K562 (cell line): ENCODE data around the gene ZNF516.

Source experiments
- REST ChIP-seq, 2 experiments: fragments of 450-650 bp; formaldehyde crosslinking in 1 of 2; IDR thresholded peaks; 2 replicates each; pipeline versions ENCODE4 v1.4.0 to v1.6.1; 2014 to 2020; ENCODE audit warnings: mild to moderate bottlenecking in 2 of 2, borderline replicate concordance in 1 of 2, low read depth in 1 of 2
- SIN3A ChIP-seq, 2 experiments: fragments of 150-350 bp in 1 of 2; IDR thresholded peaks; 2 replicates each; pipeline ENCODE4 v1.6.1; 2011 to 2016; ENCODE audit warnings: borderline replicate concordance in 2 of 2, low read depth in 2 of 2, low read length in 2 of 2, mild to moderate bottlenecking in 2 of 2, moderate library complexity in 2 of 2; ENCODE audit not compliant: control insufficient read depth in 1 of 2
- TRIM24 ChIP-seq, 2 experiments: fragments of 450-650 bp; IDR thresholded peaks; 2 replicates each; pipeline ENCODE4 v1.6.1; 2016
- ZNF274 ChIP-seq: IDR thresholded peaks from 2 replicates; pipeline ENCODE4 v1.6.1; 2011; ENCODE audit warnings: low read depth, mild to moderate bottlenecking, low read length, moderate library complexity, borderline replicate concordance
- TF ChIP-seq, protein P1 (sequence below), 3 experiments: IDR thresholded peaks in 2 of 3; conservative IDR thresholded peaks in 1 of 3; 2 replicates each; pipeline ENCODE4 v1.5.1; 2011 to 2012; ENCODE audit warnings: low read length in 3 of 3, mild to moderate bottlenecking in 3 of 3, control low read depth in 2 of 3, improper control_type of control experiment in 1 of 3, inconsistent platforms in 1 of 3, low read depth in 1 of 3, mixed read lengths in 1 of 3, moderate library complexity in 1 of 3; ENCODE audit not compliant: insufficient read depth in 2 of 3

GRCh38 chr18:76437910-76438309, 57.1 kb downstream of the ZNF516 start:
- TF ChIP-seq ZNF274 (no peak), TRIM24 (IDR thresholded peaks at IDR 0.05) (no peak), SIN3A (IDR thresholded peaks at IDR 0.05; ENCODE audit: borderline replicate concordance in 2 of 2, control insufficient read depth in 1 of 2, low read depth in 2 of 2, low read length in 2 of 2) (no peak), REST (IDR thresholded peaks at IDR 0.05; ENCODE audit: borderline replicate concordance) (no peak), REST (CRISPR knock-in tag; IDR thresholded peaks at IDR 0.05; ENCODE audit: low read depth) (no peak)
- TF ChIP-seq, protein P1, sequence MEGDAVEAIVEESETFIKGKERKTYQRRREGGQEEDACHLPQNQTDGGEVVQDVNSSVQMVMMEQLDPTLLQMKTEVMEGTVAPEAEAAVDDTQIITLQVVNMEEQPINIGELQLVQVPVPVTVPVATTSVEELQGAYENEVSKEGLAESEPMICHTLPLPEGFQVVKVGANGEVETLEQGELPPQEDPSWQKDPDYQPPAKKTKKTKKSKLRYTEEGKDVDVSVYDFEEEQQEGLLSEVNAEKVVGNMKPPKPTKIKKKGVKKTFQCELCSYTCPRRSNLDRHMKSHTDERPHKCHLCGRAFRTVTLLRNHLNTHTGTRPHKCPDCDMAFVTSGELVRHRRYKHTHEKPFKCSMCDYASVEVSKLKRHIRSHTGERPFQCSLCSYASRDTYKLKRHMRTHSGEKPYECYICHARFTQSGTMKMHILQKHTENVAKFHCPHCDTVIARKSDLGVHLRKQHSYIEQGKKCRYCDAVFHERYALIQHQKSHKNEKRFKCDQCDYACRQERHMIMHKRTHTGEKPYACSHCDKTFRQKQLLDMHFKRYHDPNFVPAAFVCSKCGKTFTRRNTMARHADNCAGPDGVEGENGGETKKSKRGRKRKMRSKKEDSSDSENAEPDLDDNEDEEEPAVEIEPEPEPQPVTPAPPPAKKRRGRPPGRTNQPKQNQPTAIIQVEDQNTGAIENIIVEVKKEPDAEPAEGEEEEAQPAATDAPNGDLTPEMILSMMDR (IDR thresholded peaks at IDR 0.05 in 2 of 3, conservative IDR thresholded peaks at IDR 0.05 in 1 of 3; ENCODE audit: insufficient read depth in 2 of 3, low read depth in 1 of 3, low read length in 3 of 3) = no peak
